Thyroid gland (tissue), 4 donors: Measurements from ENCODE around the gene TXNDC11.

Experiments used
- CTCF ChIP-seq, 6 experiments: fragments of 200-600 bp in 3 of 6; fragments of 450-650 bp in 3 of 6; sonication (generic) in 3 of 6; IDR thresholded peaks; one replicate each; pipeline ENCODE4 v1.5.1; 2016 to 2019; ENCODE audit warnings: antibody characterized with exemption in 6 of 6, mild to moderate bottlenecking in 2 of 6, inconsistent platforms in 1 of 6, moderate library complexity in 1 of 6
- POLR2A ChIP-seq, 2 donors: fragments of 450-650 bp; IDR thresholded peaks; one replicate each; pipeline ENCODE4 v1.6.1; 2017; ENCODE audit warnings: antibody characterized with exemption in 2 of 2, mild to moderate bottlenecking in 2 of 2, moderate library complexity in 1 of 2

- TF ChIP-seq POLR2A (IDR thresholded peaks at IDR 0.05) (no peak), CTCF (IDR thresholded peaks at IDR 0.05) (no peak)
These were observed 46.2 kb downstream of the TXNDC11 start for GRCh38 chr16:11696266-11697012.
